HepG2 (cell line): Measurements from ENCODE around the gene PRDM12. TPM values are rescaled to one million over a fixed set of nuclear protein-coding genes. Genes with fewer than 3 reads are reported as not detected.

Experiments
- ATAC-seq: fragments of 200-7000 bp; cut with Tn5 transposase; 3 replicates; pipeline ENCODE4 v1.9.1; 2020; ENCODE audit warnings: mild to moderate bottlenecking, moderate library complexity
- BruUV-seq: library from RNA; stranded (reverse); fragments of 400-500 nt; replicated peaks from 2 replicates; lab custom pipeline; 2021; lab: Mats Ljungman, UMichigan
- CTCF ChIA-PET: fragments of 300-600 bp; formaldehyde crosslinking; extraction: SDS; loops from one replicate; lab custom pipeline; 2021; ENCODE audit warnings: low total read pairs, inconsistent platforms, low intra/inter-chr PET ratio; lab: Yijun Ruan, JAX
- POLR2A ChIA-PET: fragments of 350-600 bp; sonication (Branson Sonifier 250); formaldehyde crosslinking; loops from one replicate; lab custom pipeline; 2020; ENCODE audit warnings: antibody characterized with exemption, inconsistent platforms; lab: Yijun Ruan, JAX
- DNase-seq: peaks from one replicate; pipeline ENCODE4 v3.0.0-alpha.2; 2015; ENCODE audit warnings: low spot score
- FAIRE-seq: peaks from 3 replicates; lab custom pipeline; 2011; peaks lifted over from hg19 to GRCh38; lab: Jason Lieb, UNC
- H2AFZ ChIP-seq: one replicate; pipeline ENCODE4 v1.6.1; 2011; ENCODE audit warnings: low read length, inconsistent platforms
- H3K27ac ChIP-seq: fragments of 300-600 bp; 3 replicates; pipeline ENCODE4 v1.8.0; 2011; ENCODE audit warnings: mixed run types, mild to moderate bottlenecking, mixed read lengths, low read length, inconsistent platforms; ENCODE audit not compliant: insufficient read depth; ENCODE audit errors: extremely low read length
- H3K27me3 ChIP-seq, 2 experiments: fragments of 200-600 bp in 1 of 2; 2 replicates in 1 of 2; 3 replicates in 1 of 2; pipeline versions ENCODE4 v1.6.0 to v1.8.0; 2011; ENCODE audit warnings: low read length in 2 of 2, mild to moderate bottlenecking in 2 of 2, moderate library complexity in 2 of 2, inconsistent platforms in 1 of 2; ENCODE audit not compliant: insufficient read depth in 2 of 2, control insufficient read depth in 1 of 2
- H3K36me3 ChIP-seq, 2 experiments: fragments of 200-600 bp in 1 of 2; replicated peaks in 1 of 2; 2 replicates in 1 of 2; 3 replicates in 1 of 2; pipeline versions ENCODE4 v1.5.1 to v1.8.0; 2011; ENCODE audit warnings: low read length in 2 of 2, inconsistent platforms in 1 of 2; ENCODE audit not compliant: insufficient read depth in 2 of 2, control insufficient read depth in 1 of 2
- H3K4me1 ChIP-seq: 2 replicates; pipeline ENCODE4 v1.5.1; 2012; ENCODE audit warnings: low read length, inconsistent platforms; ENCODE audit not compliant: insufficient read depth
- H3K4me2 ChIP-seq: 2 replicates; pipeline ENCODE4 v1.6.0; 2011; ENCODE audit warnings: low read depth, low read length, inconsistent platforms
- H3K4me3 ChIP-seq, 3 experiments: fragments of 200-600 bp in 1 of 3; sonication (generic), shearing (Covaris generic) in 1 of 3; replicated peaks in 1 of 3; 2 replicates each; pipeline ENCODE4 v1.5.1; 2011 to 2016; ENCODE audit warnings: low read length in 3 of 3, inconsistent platforms in 2 of 3, low read depth in 2 of 3, mild to moderate bottlenecking in 2 of 3, control low read depth in 1 of 3, mixed read lengths in 1 of 3; ENCODE audit not compliant: insufficient read depth in 1 of 3
- H3K79me2 ChIP-seq: one replicate; pipeline ENCODE4 v1.6.1; 2011; ENCODE audit warnings: low read length, inconsistent platforms; ENCODE audit not compliant: insufficient read depth
- H3K9ac ChIP-seq: 2 replicates; pipeline ENCODE4 v1.6.0; 2011; ENCODE audit warnings: mild to moderate bottlenecking, low read depth, low read length, inconsistent platforms; ENCODE audit not compliant: insufficient read depth
- H3K9me3 ChIP-seq: 2 replicates; pipeline ENCODE4 v1.5.1; 2012; ENCODE audit warnings: mild to moderate bottlenecking, low read length
- H4K20me1 ChIP-seq: 2 replicates; pipeline ENCODE4 v1.6.0; 2011; ENCODE audit warnings: inconsistent platforms, mild to moderate bottlenecking, low read length, moderate library complexity; ENCODE audit not compliant: insufficient read depth
- DR1 ChIP-seq: sonication (generic); formaldehyde crosslinking; IDR thresholded peaks from 2 replicates; pipeline ENCODE4 v1.8.0; 2021; ENCODE audit warnings: mild to moderate bottlenecking, missing genetic modification reagents, inconsistent platforms
- HMGXB4 ChIP-seq, 2 experiments: sonication (generic) in 1 of 2; formaldehyde crosslinking in 1 of 2; IDR thresholded peaks; 2 replicates each; pipeline versions ENCODE4 v1.4.0 to v1.6.1; 2018 to 2020; ENCODE audit warnings: missing genetic modification reagents in 2 of 2, borderline replicate concordance in 1 of 2, low read depth in 1 of 2, mild to moderate bottlenecking in 1 of 2, missing biosample characterization in 1 of 2
- IRX3 ChIP-seq: sonication (generic); formaldehyde crosslinking; IDR thresholded peaks from 2 replicates; pipeline ENCODE4 v1.8.1; 2023; ENCODE audit warnings: mild to moderate bottlenecking, low read depth, missing genetic modification reagents, borderline replicate concordance
- KMT2A ChIP-seq: sonication (generic); formaldehyde crosslinking; IDR thresholded peaks from 2 replicates; pipeline ENCODE4 v1.4.0; 2020; ENCODE audit warnings: missing genetic modification reagents
- MAZ ChIP-seq, 2 experiments: sonication (generic) in 1 of 2; formaldehyde crosslinking in 1 of 2; IDR thresholded peaks; 2 replicates each; pipeline versions ENCODE4 v1.5.0 to v1.6.1; 2012 to 2020; ENCODE audit warnings: low read depth in 2 of 2, mild to moderate bottlenecking in 2 of 2, borderline replicate concordance in 1 of 2, improper control_type of control experiment in 1 of 2, low read length in 1 of 2, missing genetic modification reagents in 1 of 2, moderate library complexity in 1 of 2
- MTF1 ChIP-seq: sonication (generic); formaldehyde crosslinking; IDR thresholded peaks from 2 replicates; pipeline ENCODE4 v1.5.0; 2020; ENCODE audit warnings: missing genetic modification reagents
- NFE2L2 ChIP-seq: fragments of 150-350 bp; IDR thresholded peaks from 2 replicates; pipeline ENCODE4 v1.6.1; 2014; ENCODE audit warnings: low read length
- SKI ChIP-seq: fragments of 450-650 bp; IDR thresholded peaks from one replicate; pipeline ENCODE4 v1.6.1; 2018; ENCODE audit warnings: mild to moderate bottlenecking; ENCODE audit not compliant: partially characterized antibody
- ZBTB7B ChIP-seq: sonication (generic); formaldehyde crosslinking; IDR thresholded peaks from 2 replicates; pipeline ENCODE4 v1.4.0; 2020; ENCODE audit warnings: missing genetic modification reagents
- ZFP90 ChIP-seq: sonication (generic); formaldehyde crosslinking; IDR thresholded peaks from 2 replicates; pipeline ENCODE4 v1.8.0; 2022; ENCODE audit warnings: missing genetic modification reagents, mild to moderate bottlenecking, inconsistent platforms, borderline replicate concordance
- ZNF296 ChIP-seq: sonication (generic); formaldehyde crosslinking; conservative IDR thresholded peaks from 2 replicates; pipeline ENCODE4 v1.5.0; 2020; ENCODE audit warnings: mild to moderate bottlenecking, missing genetic modification reagents
- WGBS: methylation state at CpG from one replicate; pipeline ENCODE4 v1.1.6; 2017; ENCODE audit warnings: low lambda C conversion rate; 5-methylcytosine and 5-hydroxymethylcytosine counted together
- in situ Hi-C: cut with HindIII; loops from 2 replicates; pipeline ENCODE4 v1.10.0; 2017; ENCODE audit warnings: low pct_unique_long_range_greater_than_20kb; ENCODE audit not compliant: extremely low pct_ligation_motif_present
- intact Hi-C: fragments of 100-400 bp; cut with micrococcal nuclease; formaldehyde crosslinking; loops from one replicate; pipeline ENCODE4 v1.10.0; 2022; ENCODE audit not compliant: unreplicated experiment
- polyA plus RNA-seq, 8 experiments: library from polyadenylated mRNA; depleted of rRNA in 3 of 8; stranded (reverse) in 7 of 8; unstranded in 1 of 8; fragments of >200 nt; fragmentation: Illumina TruSeq in 4 of 8; extraction: Trizol in 4 of 8; gene quantifications; 2 replicates each; pipeline versions ENCODE4 v1.2.1 to v1.2.3, GENCODE V29; 2011 to 2016; ENCODE audit warnings: low read depth in 4 of 8, missing spikeins in 1 of 8, mixed read lengths in 1 of 8; ENCODE audit not compliant: insufficient read depth in 1 of 8
- total RNA-seq, 5 experiments: library from RNA; depleted of rRNA; stranded (reverse); fragments of >200 nt; fragmentation: Illumina TruSeq; extraction: Trizol; gene quantifications; 2 replicates each; pipeline ENCODE4 v1.2.3, GENCODE V29; 2016; ENCODE audit warnings: low read depth in 1 of 5

Gene PRDM12
- total and polyA plus RNA-seq, 2 of the 13 experiments (the other 11 are each of a cell fraction or from before 2014, with no cell fraction given), result 0.04 to 0.07 TPM

GRCh38 chr9:130696139-130696650, 31.8 kb downstream of the PRDM12 start:
- 90% methylated on average over 4 of the region's 4 CpGs for WGBS
- intact Hi-C loops (no loop called here), in situ Hi-C loops (no loop called here)
- Histone ChIP-seq H4K20me1 (peaks cover 6% of the 10 kb centered on the region; the same call in 1 of the 2 replicates), H3K9ac (no peak overlapping the region), H2AFZ (no peak overlapping the region), H3K79me2 (peaks cover 41% of the 10 kb centered on the region), H3K4me1 (peaks cover 59% of the 10 kb centered on the region), H3K36me3 (peaks cover 16 to 43% of the 10 kb centered on the region in 2 experiments), H3K27ac (no peak overlapping the region), H3K9me3 (no peaks in the 10 kb centered on the region), H3K4me3 (no peak overlapping the region), H3K27me3 (peaks cover 0 to 3% of the 10 kb centered on the region in 2 experiments; a peak in 1 of 5 replicates), H3K4me2 (peak overlapping the region; percentile 29; the same call in 1 of the 2 replicates)
- TSS peak; percentile 13 for BruUV-seq
- DNase-seq (no peak), ATAC-seq (no peak), FAIRE-seq (no peak)
- POLR2A ChIA-PET, result interaction anchor here (1.2 kb wide), 2 partner anchors 17 to 243 kb away, joined by 3 read pairs; no protein-coding TSS in a partner anchor
- no peak for TF ChIP-seq ZBTB7B (CRISPR knock-in tag)
- TF ChIP-seq IRX3 (CRISPR knock-in tag), result no peak
- no peak for TF ChIP-seq ZFP90 (CRISPR knock-in tag)
- TF ChIP-seq ZNF296 (CRISPR knock-in tag), result no peak
- TF ChIP-seq KMT2A (CRISPR knock-in tag), result no peak
- TF ChIP-seq SKI, result no peak
- TF ChIP-seq NFE2L2, result no peak
- TF ChIP-seq HMGXB4 (CRISPR knock-in tag; IDR thresholded peaks at IDR 0.05; ENCODE audit: borderline replicate concordance in 1 of 2, low read depth in 1 of 2), result no peak
- no peak for TF ChIP-seq DR1 (CRISPR knock-in tag)
- TF ChIP-seq MAZ (IDR thresholded peaks at IDR 0.05; ENCODE audit: borderline replicate concordance, low read depth, low read length), result no peak
- TF ChIP-seq MAZ (CRISPR knock-in tag; IDR thresholded peaks at IDR 0.05; ENCODE audit: low read depth), result no peak
- TF ChIP-seq MTF1 (CRISPR knock-in tag), result no peak
- CTCF ChIA-PET, result no interaction called here
